Measurements from ENCODE around the gene HIVEP3.

HIVEP3 gene

GRCh38 chr1:41661428-41662060 is 257.2 kb downstream of the HIVEP3 start:
- DNase-seq: no peak

GRCh38 chr1:41660570-41661427 is 257.9 kb downstream of the HIVEP3 start:
- no peak for DNase-seq

- DNase-seq: no peak
Measured at GRCh38 chr1:41659903-41660302, 258.8 kb downstream of the HIVEP3 start.

GRCh38 chr1:41659159-41659495 is 259.6 kb downstream of the HIVEP3 start:
- DNase-seq: no peak

- peak; percentile 65 to 68 for DNase-seq
Measured at GRCh38 chr1:41658431-41659158, 260.1 kb downstream of the HIVEP3 start.

GRCh38 chr1:41657679-41658295 is 260.9 kb downstream of the HIVEP3 start:
- DNase-seq: no peak

- DNase-seq: no peak
Measured at GRCh38 chr1:41656825-41657500, 261.8 kb downstream of the HIVEP3 start.

GRCh38 chr1:41656068-41656467 is 262.7 kb downstream of the HIVEP3 start:
- no peak for DNase-seq

- no peak for DNase-seq
Measured at GRCh38 chr1:41655632-41656031, 263.1 kb downstream of the HIVEP3 start.

- no peak for DNase-seq
Measured at GRCh38 chr1:41653574-41653973, 265.1 kb downstream of the HIVEP3 start.

GRCh38 chr1:41652384-41653265 is 266.1 kb downstream of the HIVEP3 start:
- DNase-seq: no peak

GRCh38 chr1:41650028-41650880 is 268.5 kb downstream of the HIVEP3 start:
- no peak for DNase-seq

- DNase-seq: no peak
Measured at GRCh38 chr1:41649396-41650027, 269.2 kb downstream of the HIVEP3 start.

GRCh38 chr1:41648844-41649243 is 269.9 kb downstream of the HIVEP3 start:
- DNase-seq: no peak

GRCh38 chr1:41648230-41648629 is 270.5 kb downstream of the HIVEP3 start:
- no peak for DNase-seq

- no peak for DNase-seq
Measured at GRCh38 chr1:41647221-41648135, 271.2 kb downstream of the HIVEP3 start.

- DNase-seq: no peak
Measured at GRCh38 chr1:41646186-41646585, 272.5 kb downstream of the HIVEP3 start.

- no peak for DNase-seq
Measured at GRCh38 chr1:41645062-41645461, 273.7 kb downstream of the HIVEP3 start.
